ENCODE data around the gene CDH13.

The CDH13 gene

GRCh38 chr16:82630219-82630618 is 3.5 kb downstream of the CDH13 start (continued):
- no peak for TF ChIP-seq ZNF280D (tag by site-specific recombination; IDR thresholded peaks at IDR 0.05)
- no peak for TF ChIP-seq ZNF629 (tag by site-specific recombination; IDR thresholded peaks at IDR 0.05)
- TF ChIP-seq ZNF121 (tag by site-specific recombination; IDR thresholded peaks at IDR 0.05), result no peak
- no peak for TF ChIP-seq ZNF623 (tag by site-specific recombination; IDR thresholded peaks at IDR 0.05)
- no peak for TF ChIP-seq ZSCAN16 (tag by site-specific recombination; IDR thresholded peaks at IDR 0.05)
- TF ChIP-seq ZNF391 (tag by site-specific recombination; IDR thresholded peaks at IDR 0.05; ENCODE audit: borderline replicate concordance, low read depth), result no peak
- no peak for TF ChIP-seq ZNF560 (tag by site-specific recombination; IDR thresholded peaks at IDR 0.05; ENCODE audit: borderline replicate concordance)

DNA sequence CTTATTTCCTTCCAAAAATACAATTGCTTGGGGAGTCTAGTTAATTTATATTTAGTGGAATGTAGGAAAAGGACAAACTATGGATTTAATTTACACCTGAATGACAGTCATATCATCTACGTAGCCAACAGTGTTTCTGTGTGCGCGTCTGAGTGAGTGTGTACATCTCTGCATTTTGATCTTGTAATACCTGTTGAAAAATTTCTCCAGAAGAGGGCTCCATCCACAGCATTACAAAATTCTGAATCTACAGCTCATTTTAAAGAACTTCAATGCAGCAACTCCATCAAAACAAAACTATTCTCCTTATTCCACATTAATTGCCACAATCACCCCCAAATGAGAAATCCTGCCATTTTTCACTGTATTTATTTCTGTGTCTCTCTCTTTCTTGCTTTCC is 3.9 kb downstream of the CDH13 start:
- TF ChIP-seq ZNF785 (tag by site-specific recombination; IDR thresholded peaks at IDR 0.05) (no peak), BCL11A (tag by site-specific recombination; IDR thresholded peaks at IDR 0.05; ENCODE audit: low read depth) (no peak), ZIC2 (tag by site-specific recombination; IDR thresholded peaks at IDR 0.05) (no peak), ZNF266 (tag by site-specific recombination; IDR thresholded peaks at IDR 0.05; ENCODE audit: low read depth) (no peak), ZNF843 (tag by site-specific recombination; IDR thresholded peaks at IDR 0.05) (no peak), ZNF184 (tag by site-specific recombination; IDR thresholded peaks at IDR 0.05) (no peak), ZNF341 (tag by site-specific recombination; IDR thresholded peaks at IDR 0.05; ENCODE audit: low read depth) (no peak), ZNF324 (tag by site-specific recombination; IDR thresholded peaks at IDR 0.05) (no peak), ZNF600 (tag by site-specific recombination; IDR thresholded peaks at IDR 0.05) (no peak), ZFP41 (tag by site-specific recombination; IDR thresholded peaks at IDR 0.05; ENCODE audit: borderline replicate concordance) (no peak), GLI4 (tag by site-specific recombination; IDR thresholded peaks at IDR 0.05) (no peak), ZNF621 (tag by site-specific recombination; IDR thresholded peaks at IDR 0.05) (no peak)
- TF ChIP-seq, protein P1, sequence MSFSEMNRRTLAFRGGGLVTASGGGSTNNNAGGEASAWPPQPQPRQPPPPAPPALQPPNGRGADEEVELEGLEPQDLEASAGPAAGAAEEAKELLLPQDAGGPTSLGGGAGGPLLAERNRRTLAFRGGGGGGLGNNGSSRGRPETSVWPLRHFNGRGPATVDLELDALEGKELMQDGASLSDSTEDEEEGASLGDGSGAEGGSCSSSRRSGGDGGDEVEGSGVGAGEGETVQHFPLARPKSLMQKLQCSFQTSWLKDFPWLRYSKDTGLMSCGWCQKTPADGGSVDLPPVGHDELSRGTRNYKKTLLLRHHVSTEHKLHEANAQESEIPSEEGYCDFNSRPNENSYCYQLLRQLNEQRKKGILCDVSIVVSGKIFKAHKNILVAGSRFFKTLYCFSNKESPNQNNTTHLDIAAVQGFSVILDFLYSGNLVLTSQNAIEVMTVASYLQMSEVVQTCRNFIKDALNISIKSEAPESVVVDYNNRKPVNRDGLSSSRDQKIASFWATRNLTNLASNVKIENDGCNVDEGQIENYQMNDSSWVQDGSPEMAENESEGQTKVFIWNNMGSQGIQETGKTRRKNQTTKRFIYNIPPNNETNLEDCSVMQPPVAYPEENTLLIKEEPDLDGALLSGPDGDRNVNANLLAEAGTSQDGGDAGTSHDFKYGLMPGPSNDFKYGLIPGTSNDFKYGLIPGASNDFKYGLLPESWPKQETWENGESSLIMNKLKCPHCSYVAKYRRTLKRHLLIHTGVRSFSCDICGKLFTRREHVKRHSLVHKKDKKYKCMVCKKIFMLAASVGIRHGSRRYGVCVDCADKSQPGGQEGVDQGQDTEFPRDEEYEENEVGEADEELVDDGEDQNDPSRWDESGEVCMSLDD (tag by site-specific recombination; IDR thresholded peaks at IDR 0.05), result no peak
- TF ChIP-seq, protein P2, sequence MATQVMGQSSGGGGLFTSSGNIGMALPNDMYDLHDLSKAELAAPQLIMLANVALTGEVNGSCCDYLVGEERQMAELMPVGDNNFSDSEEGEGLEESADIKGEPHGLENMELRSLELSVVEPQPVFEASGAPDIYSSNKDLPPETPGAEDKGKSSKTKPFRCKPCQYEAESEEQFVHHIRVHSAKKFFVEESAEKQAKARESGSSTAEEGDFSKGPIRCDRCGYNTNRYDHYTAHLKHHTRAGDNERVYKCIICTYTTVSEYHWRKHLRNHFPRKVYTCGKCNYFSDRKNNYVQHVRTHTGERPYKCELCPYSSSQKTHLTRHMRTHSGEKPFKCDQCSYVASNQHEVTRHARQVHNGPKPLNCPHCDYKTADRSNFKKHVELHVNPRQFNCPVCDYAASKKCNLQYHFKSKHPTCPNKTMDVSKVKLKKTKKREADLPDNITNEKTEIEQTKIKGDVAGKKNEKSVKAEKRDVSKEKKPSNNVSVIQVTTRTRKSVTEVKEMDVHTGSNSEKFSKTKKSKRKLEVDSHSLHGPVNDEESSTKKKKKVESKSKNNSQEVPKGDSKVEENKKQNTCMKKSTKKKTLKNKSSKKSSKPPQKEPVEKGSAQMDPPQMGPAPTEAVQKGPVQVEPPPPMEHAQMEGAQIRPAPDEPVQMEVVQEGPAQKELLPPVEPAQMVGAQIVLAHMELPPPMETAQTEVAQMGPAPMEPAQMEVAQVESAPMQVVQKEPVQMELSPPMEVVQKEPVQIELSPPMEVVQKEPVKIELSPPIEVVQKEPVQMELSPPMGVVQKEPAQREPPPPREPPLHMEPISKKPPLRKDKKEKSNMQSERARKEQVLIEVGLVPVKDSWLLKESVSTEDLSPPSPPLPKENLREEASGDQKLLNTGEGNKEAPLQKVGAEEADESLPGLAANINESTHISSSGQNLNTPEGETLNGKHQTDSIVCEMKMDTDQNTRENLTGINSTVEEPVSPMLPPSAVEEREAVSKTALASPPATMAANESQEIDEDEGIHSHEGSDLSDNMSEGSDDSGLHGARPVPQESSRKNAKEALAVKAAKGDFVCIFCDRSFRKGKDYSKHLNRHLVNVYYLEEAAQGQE (tag by site-specific recombination; IDR thresholded peaks at IDR 0.05), result no peak
- TF ChIP-seq, protein P3, sequence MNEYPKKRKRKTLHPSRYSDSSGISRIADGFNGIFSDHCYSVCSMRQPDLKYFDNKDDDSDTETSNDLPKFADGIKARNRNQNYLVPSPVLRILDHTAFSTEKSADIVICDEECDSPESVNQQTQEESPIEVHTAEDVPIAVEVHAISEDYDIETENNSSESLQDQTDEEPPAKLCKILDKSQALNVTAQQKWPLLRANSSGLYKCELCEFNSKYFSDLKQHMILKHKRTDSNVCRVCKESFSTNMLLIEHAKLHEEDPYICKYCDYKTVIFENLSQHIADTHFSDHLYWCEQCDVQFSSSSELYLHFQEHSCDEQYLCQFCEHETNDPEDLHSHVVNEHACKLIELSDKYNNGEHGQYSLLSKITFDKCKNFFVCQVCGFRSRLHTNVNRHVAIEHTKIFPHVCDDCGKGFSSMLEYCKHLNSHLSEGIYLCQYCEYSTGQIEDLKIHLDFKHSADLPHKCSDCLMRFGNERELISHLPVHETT (tag by site-specific recombination; IDR thresholded peaks at IDR 0.05), result no peak
- POLR2A ChIA-PET, result no interaction called here
- CTCF ChIA-PET, result interaction anchor here (0.6 to 3.1 kb wide), 8 partner anchors 8 to 1250 kb away, joined by 3 to 28 read pairs (median 3); no protein-coding TSS in a partner anchor
- no peaks in the 10 kb centered on the region for H3K9me3 ChIP-seq (ENCODE audit: control insufficient read depth, insufficient read depth, low read depth, low read length)
- no peak overlapping the region for H3K27ac ChIP-seq (ENCODE audit: extremely low read depth, low read depth, low read length)
- H3K36me3 ChIP-seq (ENCODE audit: control insufficient read depth in 2 of 2, insufficient read depth in 1 of 2, low read length in 2 of 2), result no peaks in the 10 kb centered on the region
- H3K4me1 ChIP-seq (ENCODE audit: control insufficient read depth, insufficient read depth, low read length), result no peaks in the 10 kb centered on the region
- no peak overlapping the region for H3K4me3 ChIP-seq (ENCODE audit: low read depth, low read length)

All from HEK293 (cell line).